Keratinocyte (primary cell): Measurements from ENCODE around the gene DLG2.

Experiments
- CTCF ChIP-seq, 3 experiments: IDR thresholded peaks in 1 of 3; conservative IDR thresholded peaks in 1 of 3; optimal IDR thresholded peaks in 1 of 3; 2 replicates in 2 of 3; 3 replicates in 1 of 3; pipeline versions ENCODE3 to v1.5.1; 2011; ENCODE audit warnings: low read length in 3 of 3, mild to moderate bottlenecking in 3 of 3, moderate library complexity in 2 of 3, control low read depth in 1 of 3, inconsistent platforms in 1 of 3; ENCODE audit not compliant: insufficient read depth in 2 of 3; ENCODE audit errors: extremely low read depth in 1 of 3
- EZH2 ChIP-seq: IDR thresholded peaks from one replicate; pipeline ENCODE4 v1.6.1; 2012; ENCODE audit warnings: inconsistent platforms, mild to moderate bottlenecking, low read length, moderate library complexity

GRCh38 chr11:85626496-85626895 is 648 bp downstream of the DLG2 start:
- no peak for TF ChIP-seq CTCF (optimal IDR thresholded peaks at IDR 0.05 in 1 of 3, IDR thresholded peaks at IDR 0.05 in 1 of 3, conservative IDR thresholded peaks at IDR 0.05 in 1 of 3; ENCODE audit: extremely low read depth in 1 of 3, insufficient read depth in 2 of 3, low read length in 3 of 3)
- TF ChIP-seq EZH2: no peak
